ENCODE measurements around the gene TMEM259. TPM values are rescaled to one million over a fixed set of nuclear protein-coding genes. Genes with fewer than 3 reads are reported as not detected.

Gene TMEM259
- total RNA-seq, 2 experiments from 2014 or later, result 388 to 390 TPM

GRCh38 chr19:990746-991145 is 30.2 kb downstream of the TMEM259 start:
- no peak overlapping the region for H3K4me3 Mint-ChIP-seq
- Histone ChIP-seq H3K4me1 (ENCODE audit: insufficient read depth, low read length) (peaks cover 7% of the 10 kb centered on the region), H3K36me3 (ENCODE audit: insufficient read depth, low read length) (peaks cover 52% of the 10 kb centered on the region), H3K27me3 (ENCODE audit: control insufficient read depth in 1 of 2, insufficient read depth in 2 of 2, low read length in 2 of 2) (peaks cover 0 to under 1% of the 10 kb centered on the region in 2 experiments), H3K4me3 (ENCODE audit: low read length) (no peak overlapping the region), H3K27ac (ENCODE audit: low read depth in 1 of 2, low read length in 2 of 2) (no peak overlapping the region), H3K9me3 (ENCODE audit: control insufficient read depth in 1 of 2, insufficient read depth in 1 of 2, low read length in 2 of 2) (no peaks in the 10 kb centered on the region)
- intact Hi-C loops (cut with DNase I, micrococcal nuclease), result no loop called here
- DNase-seq, result no peak
- no peak overlapping the region for H3K27ac Mint-ChIP-seq
- CTCF ChIA-PET, result no interaction called here
- H3K4me1 Mint-ChIP-seq (ENCODE audit: low read depth), result peaks cover 1% of the 10 kb centered on the region
- no peaks in the 10 kb centered on the region for H3K9me3 Mint-ChIP-seq
- peaks cover 24% of the 10 kb centered on the region for H3K36me3 Mint-ChIP-seq (ENCODE audit: low read depth)
- no peaks in the 10 kb centered on the region for H3K27me3 Mint-ChIP-seq
- POLR2A ChIA-PET, result no interaction called here
- no peak for TF ChIP-seq CTCF (IDR thresholded peaks at IDR 0.05)
- no peak for ATAC-seq (ENCODE audit: poor library complexity)

GRCh38 chr19:990119-990571 is 30.8 kb downstream of the TMEM259 start:
- Histone ChIP-seq H3K27me3 (ENCODE audit: control insufficient read depth in 1 of 2, insufficient read depth in 2 of 2, low read length in 2 of 2) (no peaks in the 10 kb centered on the region), H3K9me3 (ENCODE audit: control insufficient read depth in 1 of 2, insufficient read depth in 1 of 2, low read length in 2 of 2) (no peaks in the 10 kb centered on the region), H3K36me3 (ENCODE audit: insufficient read depth, low read length) (peaks cover 53% of the 10 kb centered on the region), H3K27ac (ENCODE audit: low read depth in 1 of 2, low read length in 2 of 2) (no peak overlapping the region), H3K4me1 (ENCODE audit: insufficient read depth, low read length) (peaks cover 8% of the 10 kb centered on the region), H3K4me3 (ENCODE audit: low read length) (no peak overlapping the region)
- TF ChIP-seq CTCF (IDR thresholded peaks at IDR 0.05), result no peak
- ChIA-PET CTCF (no interaction called here), POLR2A (no interaction called here)
- ATAC-seq (ENCODE audit: poor library complexity) (no peak), DNase-seq (peak in 1 of 14 experiments; percentile 46)
- no peak overlapping the region for H3K4me3 Mint-ChIP-seq
- peaks cover 24% of the 10 kb centered on the region for H3K36me3 Mint-ChIP-seq (ENCODE audit: low read depth)
- H3K27ac Mint-ChIP-seq, result no peak overlapping the region
- no peaks in the 10 kb centered on the region for H3K9me3 Mint-ChIP-seq
- H3K27me3 Mint-ChIP-seq, result no peaks in the 10 kb centered on the region
- intact Hi-C loops (cut with DNase I, micrococcal nuclease), result no loop called here
- H3K4me1 Mint-ChIP-seq (ENCODE audit: low read depth), result peaks cover 5% of the 10 kb centered on the region

- no peaks in the 10 kb centered on the region for H3K27me3 ChIP-seq (ENCODE audit: control insufficient read depth in 1 of 2, insufficient read depth in 2 of 2, low read length in 2 of 2)
- peaks cover 10% of the 10 kb centered on the region for H3K4me1 Mint-ChIP-seq (ENCODE audit: low read depth)
- no peak overlapping the region for H3K4me3 ChIP-seq (ENCODE audit: low read length)
- no peak overlapping the region for H3K27ac ChIP-seq (ENCODE audit: low read depth in 1 of 2, low read length in 2 of 2)
- ATAC-seq (ENCODE audit: poor library complexity) (no peak), DNase-seq (peak in 1 of 14 experiments; percentile 46)
- CTCF ChIA-PET, result no interaction called here
- H3K36me3 ChIP-seq (ENCODE audit: insufficient read depth, low read length), result peaks cover 53% of the 10 kb centered on the region
- H3K9me3 Mint-ChIP-seq, result no peaks in the 10 kb centered on the region
- intact Hi-C loops (cut with DNase I, micrococcal nuclease), result no loop called here
- no peak overlapping the region for H3K4me3 Mint-ChIP-seq
- no peaks in the 10 kb centered on the region for H3K27me3 Mint-ChIP-seq
- no peak for TF ChIP-seq CTCF (IDR thresholded peaks at IDR 0.05)
- peaks cover 29% of the 10 kb centered on the region for H3K36me3 Mint-ChIP-seq (ENCODE audit: low read depth)
- H3K9me3 ChIP-seq (ENCODE audit: control insufficient read depth in 1 of 2, insufficient read depth in 1 of 2, low read length in 2 of 2), result no peaks in the 10 kb centered on the region
- H3K27ac Mint-ChIP-seq, result no peak overlapping the region
- peaks cover 14% of the 10 kb centered on the region for H3K4me1 ChIP-seq (ENCODE audit: insufficient read depth, low read length)
- POLR2A ChIA-PET, result no interaction called here
These were observed 31.4 kb downstream of the TMEM259 start for GRCh38 chr19:989381-990081.

Measured in CD4-positive, alpha-beta T cell (primary cell).